Fibroblast of pulmonary artery (primary cell): Measurements from ENCODE around the gene RABGGTA.

Experiments
- DNase-seq: peaks from one replicate; pipeline ENCODE4 v3.0.0-alpha.2; 2010; ENCODE audit warnings: low read depth
- H3K4me3 ChIP-seq: replicated peaks from 2 replicates; pipeline ENCODE4 v1.5.1; 2011; ENCODE audit warnings: low read depth, mild to moderate bottlenecking, control low read depth, low read length, moderate library complexity
- CTCF ChIP-seq: IDR thresholded peaks from 2 replicates; pipeline ENCODE4 v1.5.1; 2011; ENCODE audit warnings: mild to moderate bottlenecking, control low read depth, low read length, inconsistent platforms; ENCODE audit errors: missing control alignments

The RABGGTA gene

DNA sequence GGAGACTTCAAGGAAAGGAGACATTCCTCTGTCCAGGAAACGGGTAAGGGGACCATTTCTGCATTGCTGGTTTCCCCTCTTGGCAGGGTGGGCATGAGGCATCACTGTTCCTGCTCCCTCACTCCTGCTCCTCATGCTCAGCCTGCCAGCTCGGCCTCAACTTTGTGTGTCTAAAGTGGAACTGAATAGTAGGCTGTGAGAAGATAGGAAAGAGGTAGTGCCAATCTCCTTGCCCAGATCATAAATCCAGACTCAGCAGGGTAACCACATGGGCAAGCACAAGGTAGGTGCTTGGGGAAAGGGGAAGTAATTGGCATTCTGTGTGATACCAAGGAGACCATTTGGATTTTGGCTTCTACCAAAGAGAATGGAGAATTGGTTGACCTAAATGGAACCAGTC, 42.5 kb upstream of the RABGGTA start:
- no peak for TF ChIP-seq CTCF
- H3K4me3 ChIP-seq: no peak overlapping the region
- no peak for DNase-seq

GRCh38 chr14:24312736-24313507, 41.5 kb upstream of the RABGGTA start:
- peak; percentile 51 for DNase-seq
- no peak overlapping the region for H3K4me3 ChIP-seq
- TF ChIP-seq CTCF: no peak

GRCh38 chr14:24311837-24312615, 40.6 kb upstream of the RABGGTA start:
- peak; percentile 47 for DNase-seq
- no peak for TF ChIP-seq CTCF
- no peak overlapping the region for H3K4me3 ChIP-seq

DNA sequence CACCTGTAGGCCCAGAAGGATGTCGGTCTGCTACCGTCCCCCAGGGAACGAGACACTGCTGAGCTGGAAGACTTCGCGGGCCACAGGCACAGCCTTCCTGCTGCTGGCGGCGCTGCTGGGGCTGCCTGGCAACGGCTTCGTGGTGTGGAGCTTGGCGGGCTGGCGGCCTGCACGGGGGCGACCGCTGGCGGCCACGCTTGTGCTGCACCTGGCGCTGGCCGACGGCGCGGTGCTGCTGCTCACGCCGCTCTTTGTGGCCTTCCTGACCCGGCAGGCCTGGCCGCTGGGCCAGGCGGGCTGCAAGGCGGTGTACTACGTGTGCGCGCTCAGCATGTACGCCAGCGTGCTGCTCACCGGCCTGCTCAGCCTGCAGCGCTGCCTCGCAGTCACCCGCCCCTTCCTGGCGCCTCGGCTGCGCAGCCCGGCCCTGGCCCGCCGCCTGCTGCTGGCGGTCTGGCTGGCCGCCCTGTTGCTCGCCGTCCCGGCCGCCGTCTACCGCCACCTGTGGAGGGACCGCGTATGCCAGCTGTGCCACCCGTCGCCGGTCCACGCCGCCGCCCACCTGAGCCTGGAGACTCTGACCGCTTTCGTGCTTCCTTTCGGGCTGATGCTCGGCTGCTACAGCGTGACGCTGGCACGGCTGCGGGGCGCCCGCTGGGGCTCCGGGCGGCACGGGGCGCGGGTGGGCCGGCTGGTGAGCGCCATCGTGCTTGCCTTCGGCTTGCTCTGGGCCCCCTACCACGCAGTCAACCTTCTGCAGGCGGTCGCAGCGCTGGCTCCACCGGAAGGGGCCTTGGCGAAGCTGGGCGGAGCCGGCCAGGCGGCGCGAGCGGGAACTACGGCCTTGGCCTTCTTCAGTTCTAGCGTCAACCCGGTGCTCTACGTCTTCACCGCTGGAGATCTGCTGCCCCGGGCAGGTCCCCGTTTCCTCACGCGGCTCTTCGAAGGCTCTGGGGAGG, 39.5 kb upstream of the RABGGTA start, which contains the start of gene LTB4R:
Gene LTB4R (plus strand): TSS at position 857 of the 959 bp plus-strand sequence. CDS start 4,150 bp downstream, outside the sequence.
- no peak within 1 kb of the TSS for H3K4me3 ChIP-seq
- no peak for TF ChIP-seq CTCF
- DNase-seq: peak; percentile 82

- H3K4me3 ChIP-seq: no peak overlapping the region
- TF ChIP-seq CTCF: no peak
- no peak for DNase-seq
Measured at GRCh38 chr14:24310265-24310645, 38.9 kb upstream of the RABGGTA start.

- no peak within 1 kb of the TSS for H3K4me3 ChIP-seq
- no peak for DNase-seq
- TF ChIP-seq CTCF: no peak
Measured at GRCh38 chr14:24309538-24310264, 38.3 kb upstream of the RABGGTA start, which contains the start of gene LTB4R2. Gene LTB4R2, plus strand, starts transcription at chr14:24310140. Its CDS starts 525 bp downstream, at chr14:24310665.
